ENCODE measurements around the gene CD70. TPM values are rescaled to one million over a fixed set of nuclear protein-coding genes. Genes with fewer than 3 reads are reported as not detected.

CD70 gene
- total RNA-seq, 1 experiment from 2014 or later = 2.3 TPM

DNA sequence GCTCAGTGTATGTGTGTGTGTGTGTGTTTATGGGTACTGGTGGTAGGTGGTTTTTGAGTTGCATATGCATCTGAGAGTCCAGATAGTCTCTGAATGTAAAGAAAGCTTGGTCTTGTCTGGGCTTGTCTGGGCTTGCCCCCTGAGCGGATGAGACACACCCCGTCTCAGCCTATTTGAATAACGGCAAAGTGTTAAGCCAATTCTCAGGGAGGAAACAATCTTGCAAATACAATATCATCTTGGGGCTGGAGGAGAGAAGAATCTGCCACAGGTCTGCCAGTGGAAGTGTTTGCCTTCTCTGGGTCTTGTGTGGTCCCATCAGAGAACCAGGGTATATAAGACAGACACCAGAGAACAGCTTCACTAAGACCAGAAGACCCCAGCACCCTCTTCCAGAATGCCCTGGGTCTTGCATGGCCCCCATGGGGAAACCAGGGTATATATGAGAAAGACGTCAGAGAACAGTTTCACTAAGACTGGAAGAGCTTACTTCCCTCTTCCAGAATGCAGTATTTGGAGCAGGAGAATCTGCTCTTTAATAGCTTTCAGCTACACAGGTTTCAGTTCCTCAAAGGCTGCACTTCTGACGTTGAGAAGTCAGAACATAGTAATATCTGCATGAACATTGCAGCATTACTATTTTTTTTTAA, 13.3 kb downstream of the CD70 start:
- H3K36me3 ChIP-seq (ENCODE audit: low read depth, low read length) = no peaks in the 10 kb centered on the region
- no peak overlapping the region for H3K9ac ChIP-seq (ENCODE audit: low read length)
- no peaks in the 10 kb centered on the region for H3F3A ChIP-seq (ENCODE audit: low read length, unreplicated experiment)
- ChIA-PET POLR2A (ENCODE audit: unreplicated experiment) (interaction anchor here (0.7 kb wide), 1 partner anchor 9 kb away, joined by 4 read pairs; no protein-coding TSS in a partner anchor), CTCF (no interaction called here)
- no TSS peak for BruUV-seq (replicated peaks)
- H3K27ac ChIP-seq (ENCODE audit: low read length) = no peak overlapping the region
- TF ChIP-seq, protein P1, sequence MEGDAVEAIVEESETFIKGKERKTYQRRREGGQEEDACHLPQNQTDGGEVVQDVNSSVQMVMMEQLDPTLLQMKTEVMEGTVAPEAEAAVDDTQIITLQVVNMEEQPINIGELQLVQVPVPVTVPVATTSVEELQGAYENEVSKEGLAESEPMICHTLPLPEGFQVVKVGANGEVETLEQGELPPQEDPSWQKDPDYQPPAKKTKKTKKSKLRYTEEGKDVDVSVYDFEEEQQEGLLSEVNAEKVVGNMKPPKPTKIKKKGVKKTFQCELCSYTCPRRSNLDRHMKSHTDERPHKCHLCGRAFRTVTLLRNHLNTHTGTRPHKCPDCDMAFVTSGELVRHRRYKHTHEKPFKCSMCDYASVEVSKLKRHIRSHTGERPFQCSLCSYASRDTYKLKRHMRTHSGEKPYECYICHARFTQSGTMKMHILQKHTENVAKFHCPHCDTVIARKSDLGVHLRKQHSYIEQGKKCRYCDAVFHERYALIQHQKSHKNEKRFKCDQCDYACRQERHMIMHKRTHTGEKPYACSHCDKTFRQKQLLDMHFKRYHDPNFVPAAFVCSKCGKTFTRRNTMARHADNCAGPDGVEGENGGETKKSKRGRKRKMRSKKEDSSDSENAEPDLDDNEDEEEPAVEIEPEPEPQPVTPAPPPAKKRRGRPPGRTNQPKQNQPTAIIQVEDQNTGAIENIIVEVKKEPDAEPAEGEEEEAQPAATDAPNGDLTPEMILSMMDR (conservative IDR thresholded peaks at IDR 0.05; ENCODE audit: low read depth, low read length) = no peak
- TF ChIP-seq EZH2 (IDR thresholded peaks at IDR 0.05; ENCODE audit: low read length, unreplicated experiment) (no peak), EZH2phosphoT487 (IDR thresholded peaks at IDR 0.05; ENCODE audit: borderline replicate concordance, low read length) (no peak)
- H4K20me1 ChIP-seq (ENCODE audit: low read length) = no peaks in the 10 kb centered on the region
- H3K4me1 ChIP-seq (ENCODE audit: insufficient read depth, low read length) = peaks cover 8% of the 10 kb centered on the region; the same call in 1 of the 2 replicates
- no peak overlapping the region for H3K4me3 ChIP-seq (ENCODE audit: low read length)
- H2AFZ ChIP-seq (ENCODE audit: low read length) = no peak overlapping the region
- no peaks in the 10 kb centered on the region for H3K9me2 ChIP-seq (replicated peaks; ENCODE audit: low read length)
- H3K9me3 ChIP-seq (ENCODE audit: low read length) = no peaks in the 10 kb centered on the region
- no peaks in the 10 kb centered on the region for H3K79me2 ChIP-seq (ENCODE audit: low read length)
- peaks cover 17% of the 10 kb centered on the region for H3K27me3 ChIP-seq (ENCODE audit: low read length)
- ATAC-seq = no peak
- H3K4me2 ChIP-seq (ENCODE audit: low read length) = no peak overlapping the region
- DNase-seq = no peak
- intact Hi-C loops (cut with micrococcal nuclease) = no loop called here

DNA sequence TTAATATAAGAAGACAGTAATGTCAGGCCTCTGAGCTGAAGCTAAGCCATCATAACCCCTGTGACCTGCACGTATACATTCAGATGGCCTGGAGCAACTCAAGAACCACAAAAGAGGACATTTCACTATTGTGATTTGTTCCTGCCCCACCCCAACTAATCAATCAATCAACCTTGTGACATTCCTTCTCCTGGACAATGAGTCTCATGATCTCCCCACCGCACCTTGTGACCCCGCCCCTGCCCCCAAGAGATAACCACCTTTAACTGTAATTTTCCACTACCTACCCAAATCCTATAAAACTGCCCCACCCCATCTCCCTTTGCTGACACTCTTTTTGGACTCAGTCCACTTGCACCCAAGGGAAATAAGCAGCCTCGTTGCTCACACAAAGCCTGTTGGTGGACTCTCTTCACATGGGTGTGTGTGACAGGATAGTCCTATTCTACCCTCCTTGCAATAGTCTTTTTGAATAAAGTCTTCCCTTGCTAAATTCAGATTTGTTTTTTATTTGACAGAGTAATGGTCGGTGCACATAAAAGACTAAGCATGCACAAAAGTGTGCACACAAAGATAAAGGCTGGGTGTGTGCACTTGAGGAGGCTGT, 14.0 kb downstream of the CD70 start:
- H3K9me3 ChIP-seq (ENCODE audit: low read length) = no peaks in the 10 kb centered on the region
- H3K9me2 ChIP-seq (replicated peaks; ENCODE audit: low read length) = no peaks in the 10 kb centered on the region
- H2AFZ ChIP-seq (ENCODE audit: low read length) = no peak overlapping the region
- ATAC-seq = no peak
- no peaks in the 10 kb centered on the region for H3K79me2 ChIP-seq (ENCODE audit: low read length)
- no peak overlapping the region for H3K4me2 ChIP-seq (ENCODE audit: low read length)
- H3K27ac ChIP-seq (ENCODE audit: low read length) = no peak overlapping the region
- peaks cover 23% of the 10 kb centered on the region for H3K27me3 ChIP-seq (ENCODE audit: low read length)
- no peaks in the 10 kb centered on the region for H3K36me3 ChIP-seq (ENCODE audit: low read depth, low read length)
- BruUV-seq (replicated peaks) = no TSS peak
- H3K4me3 ChIP-seq (ENCODE audit: low read length) = no peak overlapping the region
- intact Hi-C loops (cut with micrococcal nuclease) = no loop called here
- no peaks in the 10 kb centered on the region for H4K20me1 ChIP-seq (ENCODE audit: low read length)
- ChIA-PET CTCF (no interaction called here), POLR2A (ENCODE audit: unreplicated experiment) (no interaction called here)
- H3K4me1 ChIP-seq (ENCODE audit: insufficient read depth, low read length) = peaks cover 8% of the 10 kb centered on the region; the same call in 1 of the 2 replicates
- TF ChIP-seq EZH2 (IDR thresholded peaks at IDR 0.05; ENCODE audit: low read length, unreplicated experiment) (no peak), EZH2phosphoT487 (IDR thresholded peaks at IDR 0.05; ENCODE audit: borderline replicate concordance, low read length) (no peak)
- TF ChIP-seq, protein P1 (conservative IDR thresholded peaks at IDR 0.05; ENCODE audit: low read depth, low read length) = no peak
- no peak overlapping the region for H3K9ac ChIP-seq (ENCODE audit: low read length)
- no peak for DNase-seq
- H3F3A ChIP-seq (ENCODE audit: low read length, unreplicated experiment) = no peaks in the 10 kb centered on the region

DNA sequence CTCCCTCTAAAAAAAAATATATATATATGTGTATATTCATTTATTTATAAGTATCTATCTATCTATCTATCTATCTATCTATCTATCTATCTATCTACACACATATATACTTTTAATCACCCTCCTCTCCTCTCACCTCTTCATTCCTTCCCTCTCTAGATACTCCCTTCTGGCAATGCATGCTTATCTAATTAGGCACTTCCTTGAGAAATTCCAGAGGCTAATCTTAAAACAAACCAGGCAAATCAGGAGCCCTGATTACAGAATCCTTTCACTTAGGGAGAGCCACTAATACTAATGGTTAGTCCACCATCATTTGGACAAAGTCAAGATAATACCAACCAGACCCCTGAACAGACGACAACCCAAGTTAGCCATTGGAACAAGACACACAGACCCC, 17.6 kb downstream of the CD70 start:
- peaks cover 8% of the 10 kb centered on the region; the same call in 1 of the 2 replicates for H3K4me1 ChIP-seq (ENCODE audit: insufficient read depth, low read length)
- H3K27ac ChIP-seq (ENCODE audit: low read length) = no peak overlapping the region
- no peak overlapping the region for H3K4me2 ChIP-seq (ENCODE audit: low read length)
- no peak overlapping the region for H3K4me3 ChIP-seq (ENCODE audit: low read length)
- no TSS peak for BruUV-seq (replicated peaks)
- H3K9ac ChIP-seq (ENCODE audit: low read length) = no peak overlapping the region
- no peak for TF ChIP-seq EZH2 (IDR thresholded peaks at IDR 0.05; ENCODE audit: low read length, unreplicated experiment)
- TF ChIP-seq, protein P1 (conservative IDR thresholded peaks at IDR 0.05; ENCODE audit: low read depth, low read length) = no peak
- TF ChIP-seq EZH2phosphoT487 (IDR thresholded peaks at IDR 0.05; ENCODE audit: borderline replicate concordance, low read length) = no peak
- no peak overlapping the region for H2AFZ ChIP-seq (ENCODE audit: low read length)
- H4K20me1 ChIP-seq (ENCODE audit: low read length) = no peaks in the 10 kb centered on the region
- H3K9me2 ChIP-seq (replicated peaks; ENCODE audit: low read length) = no peaks in the 10 kb centered on the region
- CTCF ChIA-PET = no interaction called here
- ATAC-seq (no peak), DNase-seq (no peak)
- intact Hi-C loops (cut with micrococcal nuclease) = no loop called here
- H3K79me2 ChIP-seq (ENCODE audit: low read length) = no peaks in the 10 kb centered on the region
- no peaks in the 10 kb centered on the region for H3K36me3 ChIP-seq (ENCODE audit: low read depth, low read length)
- H3K9me3 ChIP-seq (ENCODE audit: low read length) = no peaks in the 10 kb centered on the region
- H3F3A ChIP-seq (ENCODE audit: low read length, unreplicated experiment) = no peaks in the 10 kb centered on the region
- H3K27me3 ChIP-seq (ENCODE audit: low read length) = peaks cover 41% of the 10 kb centered on the region
- POLR2A ChIA-PET (ENCODE audit: unreplicated experiment) = no interaction called here

Data from PC-3 (cell line).